Liver (tissue), 9 donors: Measurements from ENCODE around the gene RXYLT1. TPM values are rescaled to one million over a fixed set of nuclear protein-coding genes. Genes with fewer than 3 reads are reported as not detected.

Source experiments
- DNase-seq: peaks from one replicate; pipeline ENCODE4 v3.0.0-alpha.2; 2017; ENCODE audit warnings: low spot score
- H3K27ac ChIP-seq, 2 donors: one replicate each; pipeline ENCODE4 v1.7.0; 2013; ENCODE audit warnings: inconsistent platforms in 2 of 2, low read length in 2 of 2, control low read depth in 1 of 2, low read depth in 1 of 2, mild to moderate bottlenecking in 1 of 2
- H3K27me3 ChIP-seq, 4 donors: one replicate each; pipeline versions ENCODE4 v1.6.1 to v1.7.0; 2013; ENCODE audit warnings: low read length in 3 of 4, inconsistent platforms in 1 of 4, mild to moderate bottlenecking in 1 of 4, moderate library complexity in 1 of 4; ENCODE audit not compliant: control insufficient read depth in 4 of 4, insufficient read depth in 4 of 4
- H3K36me3 ChIP-seq, 4 donors: one replicate each; pipeline versions ENCODE4 v1.6.1 to v1.7.0; 2013; ENCODE audit warnings: low read length in 3 of 4, mild to moderate bottlenecking in 3 of 4, low read depth in 1 of 4, moderate library complexity in 1 of 4; ENCODE audit not compliant: control insufficient read depth in 4 of 4, insufficient read depth in 3 of 4
- H3K4me1 ChIP-seq, 4 donors: one replicate each; pipeline versions ENCODE4 v1.6.1 to v1.7.0; 2013; ENCODE audit warnings: low read length in 3 of 4, mild to moderate bottlenecking in 3 of 4, moderate library complexity in 1 of 4; ENCODE audit not compliant: control insufficient read depth in 4 of 4, insufficient read depth in 4 of 4
- H3K4me3 ChIP-seq, 3 donors: one replicate each; pipeline versions ENCODE4 v1.6.1 to v1.7.0; 2013; ENCODE audit warnings: low read length in 3 of 3, control low read depth in 1 of 3, low read depth in 1 of 3, mild to moderate bottlenecking in 1 of 3
- H3K9ac ChIP-seq, 2 donors: one replicate each; pipeline ENCODE4 v1.7.0; 2013; ENCODE audit warnings: low read length in 2 of 2, mild to moderate bottlenecking in 2 of 2, moderate library complexity in 2 of 2, control low read depth in 1 of 2, low read depth in 1 of 2
- H3K9me3 ChIP-seq, 4 donors: one replicate each; pipeline versions ENCODE4 v1.6.1 to v1.7.0; 2013; ENCODE audit warnings: low read length in 3 of 4; ENCODE audit not compliant: control insufficient read depth in 4 of 4
- EGR1 ChIP-seq, 2 donors: IDR thresholded peaks; 2 replicates each; pipeline ENCODE4 v1.6.1; 2016 to 2018; ENCODE audit warnings: antibody characterized with exemption in 2 of 2, low read depth in 2 of 2
- FOXA1 ChIP-seq: IDR thresholded peaks from 2 replicates; pipeline ENCODE4 v1.6.1; 2016; ENCODE audit warnings: antibody characterized with exemption
- FOXA2 ChIP-seq: IDR thresholded peaks from 2 replicates; pipeline ENCODE4 v1.6.1; 2016; ENCODE audit warnings: antibody characterized with exemption
- GABPA ChIP-seq, 2 donors: IDR thresholded peaks in 1 of 2; conservative IDR thresholded peaks in 1 of 2; 2 replicates each; pipeline ENCODE4 v1.6.1; 2016; ENCODE audit warnings: antibody characterized with exemption in 2 of 2, mild to moderate bottlenecking in 1 of 2, moderate library complexity in 1 of 2
- HNF4A ChIP-seq, 2 donors: conservative IDR thresholded peaks; 2 replicates each; pipeline ENCODE4 v1.6.1; 2016; ENCODE audit warnings: antibody characterized with exemption in 2 of 2, mild to moderate bottlenecking in 2 of 2
- HNF4G ChIP-seq: IDR thresholded peaks from 2 replicates; pipeline ENCODE4 v1.6.1; 2016; ENCODE audit warnings: antibody characterized with exemption
- JUND ChIP-seq, 2 donors: IDR thresholded peaks; 2 replicates each; pipeline ENCODE4 v1.6.1; 2016; ENCODE audit warnings: antibody characterized with exemption in 2 of 2
- NR2F2 ChIP-seq: IDR thresholded peaks from 2 replicates; pipeline ENCODE4 v1.6.1; 2016; ENCODE audit warnings: antibody characterized with exemption
- RAD21 ChIP-seq, 2 donors: IDR thresholded peaks; 2 replicates each; pipeline ENCODE4 v1.6.1; 2016; ENCODE audit warnings: antibody characterized with exemption in 2 of 2, mild to moderate bottlenecking in 2 of 2
- RXRA ChIP-seq, 2 donors: IDR thresholded peaks; 2 replicates each; pipeline ENCODE4 v1.6.1; 2017 to 2018; ENCODE audit warnings: antibody characterized with exemption in 2 of 2, mild to moderate bottlenecking in 1 of 2
- SP1 ChIP-seq: IDR thresholded peaks from 2 replicates; pipeline ENCODE4 v1.6.1; 2018; ENCODE audit warnings: antibody characterized with exemption, mild to moderate bottlenecking
- TAF1 ChIP-seq: conservative IDR thresholded peaks from 2 replicates; pipeline ENCODE4 v1.6.1; 2016; ENCODE audit warnings: antibody characterized with exemption, mild to moderate bottlenecking
- YY1 ChIP-seq: IDR thresholded peaks from 2 replicates; pipeline ENCODE4 v1.6.1; 2016; ENCODE audit warnings: antibody characterized with exemption, mild to moderate bottlenecking
- WGBS: extraction: QIAGEN DNeasy Blood & Tissue Kit; methylation state at CpG from one replicate; pipeline ENCODE4 v1.1.7; 2013; 5-methylcytosine and 5-hydroxymethylcytosine counted together
- polyA plus RNA-seq, 2 donors: library from polyadenylated mRNA; stranded (reverse) in 1 of 2; unstranded in 1 of 2; fragments of 200-250 nt in 1 of 2; fragments of >200 nt in 1 of 2; fragmentation: Nextera tagmentation in 1 of 2; extraction: Ambion mirVana in 1 of 2; gene quantifications; one replicate each; pipeline versions ENCODE4 v1.2.1 to v1.2.3, GENCODE V29; 2013 to 2015
- total RNA-seq, 2 donors: library from RNA; depleted of rRNA; stranded (reverse); fragments of >200 nt; gene quantifications; one replicate each; pipeline ENCODE4 v1.2.3, GENCODE V29; 2014
- TF ChIP-seq, protein P1 (sequence below): IDR thresholded peaks from 2 replicates; pipeline ENCODE4 v1.6.1; 2016; ENCODE audit warnings: antibody characterized with exemption, mild to moderate bottlenecking
- TF ChIP-seq, protein P2 (sequence below): fragments of 150-350 bp; IDR thresholded peaks from 2 replicates; pipeline ENCODE4 v1.5.1; 2017; ENCODE audit warnings: improper control_type of control experiment, low read depth, low read length; ENCODE audit not compliant: missing input control
- TF ChIP-seq, protein P3 (sequence below): IDR thresholded peaks from 2 replicates; pipeline ENCODE4 v1.6.1; 2016; ENCODE audit warnings: antibody characterized with exemption
- TF ChIP-seq, protein P4 (sequence below): IDR thresholded peaks from 2 replicates; pipeline ENCODE4 v1.6.1; 2016; ENCODE audit warnings: antibody characterized with exemption
- TF ChIP-seq, protein P5 (sequence below): IDR thresholded peaks from 2 replicates; pipeline ENCODE4 v1.6.1; 2016; ENCODE audit warnings: antibody characterized with exemption
- donor health status: healthy.
- donor health status: healthy.
- donor health status: healthy.
- donor health status: healthy.
- donor health status: healthy.

RXYLT1 gene
- total and polyA plus RNA-seq, 4 donors: 6.0 to 12.2 (median 10.4) TPM

DNA sequence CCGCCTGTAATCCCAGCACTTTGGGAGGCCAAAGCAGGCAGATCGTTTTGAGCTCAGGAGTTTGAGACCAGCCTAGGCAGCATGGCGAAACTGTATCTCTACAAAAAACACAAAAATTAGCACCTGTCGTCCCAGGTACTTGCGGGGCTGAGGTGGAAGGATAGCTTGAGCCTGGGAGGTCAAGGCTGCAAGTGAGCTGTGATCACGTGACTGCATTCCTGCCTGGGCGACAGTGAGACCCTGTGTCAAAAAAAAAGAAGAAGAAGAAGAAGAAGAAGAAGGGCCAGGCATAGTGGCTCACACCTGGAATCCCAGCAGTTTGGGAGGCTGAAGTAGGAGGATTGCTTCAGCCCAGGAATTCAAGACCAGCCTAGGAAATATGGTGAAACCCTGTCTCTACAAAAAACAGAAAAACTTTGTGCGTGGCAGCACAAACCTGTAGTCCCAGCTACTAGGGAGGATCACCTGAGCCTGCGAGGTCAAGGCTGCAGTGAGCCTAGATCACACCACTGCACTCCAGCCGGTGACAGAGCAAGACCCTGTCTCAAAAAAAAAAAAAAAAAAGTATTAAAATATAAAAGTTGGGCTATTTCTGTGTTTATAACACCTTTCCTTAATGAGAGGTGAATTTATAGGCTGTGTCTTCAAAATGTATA is 15.5 kb downstream of the RXYLT1 start:
- peaks cover 0 to 6% (median 2%) of the 10 kb centered on the region in 4 donors for H3K4me1 ChIP-seq
- H3K9ac ChIP-seq: no peak overlapping the region
- H3K4me3 ChIP-seq: no peak overlapping the region
- DNase-seq: no peak
- WGBS: 93% methylated on average over 10 of the region's 10 CpGs
- H3K27me3 ChIP-seq: no peaks in the 10 kb centered on the region
- TF ChIP-seq RAD21 (IDR thresholded peaks at IDR 0.05): no peak
- TF ChIP-seq, protein P1, sequence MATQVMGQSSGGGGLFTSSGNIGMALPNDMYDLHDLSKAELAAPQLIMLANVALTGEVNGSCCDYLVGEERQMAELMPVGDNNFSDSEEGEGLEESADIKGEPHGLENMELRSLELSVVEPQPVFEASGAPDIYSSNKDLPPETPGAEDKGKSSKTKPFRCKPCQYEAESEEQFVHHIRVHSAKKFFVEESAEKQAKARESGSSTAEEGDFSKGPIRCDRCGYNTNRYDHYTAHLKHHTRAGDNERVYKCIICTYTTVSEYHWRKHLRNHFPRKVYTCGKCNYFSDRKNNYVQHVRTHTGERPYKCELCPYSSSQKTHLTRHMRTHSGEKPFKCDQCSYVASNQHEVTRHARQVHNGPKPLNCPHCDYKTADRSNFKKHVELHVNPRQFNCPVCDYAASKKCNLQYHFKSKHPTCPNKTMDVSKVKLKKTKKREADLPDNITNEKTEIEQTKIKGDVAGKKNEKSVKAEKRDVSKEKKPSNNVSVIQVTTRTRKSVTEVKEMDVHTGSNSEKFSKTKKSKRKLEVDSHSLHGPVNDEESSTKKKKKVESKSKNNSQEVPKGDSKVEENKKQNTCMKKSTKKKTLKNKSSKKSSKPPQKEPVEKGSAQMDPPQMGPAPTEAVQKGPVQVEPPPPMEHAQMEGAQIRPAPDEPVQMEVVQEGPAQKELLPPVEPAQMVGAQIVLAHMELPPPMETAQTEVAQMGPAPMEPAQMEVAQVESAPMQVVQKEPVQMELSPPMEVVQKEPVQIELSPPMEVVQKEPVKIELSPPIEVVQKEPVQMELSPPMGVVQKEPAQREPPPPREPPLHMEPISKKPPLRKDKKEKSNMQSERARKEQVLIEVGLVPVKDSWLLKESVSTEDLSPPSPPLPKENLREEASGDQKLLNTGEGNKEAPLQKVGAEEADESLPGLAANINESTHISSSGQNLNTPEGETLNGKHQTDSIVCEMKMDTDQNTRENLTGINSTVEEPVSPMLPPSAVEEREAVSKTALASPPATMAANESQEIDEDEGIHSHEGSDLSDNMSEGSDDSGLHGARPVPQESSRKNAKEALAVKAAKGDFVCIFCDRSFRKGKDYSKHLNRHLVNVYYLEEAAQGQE: no peak
- TF ChIP-seq HNF4A (conservative IDR thresholded peaks at IDR 0.05): no peak
- TF ChIP-seq YY1: no peak
- TF ChIP-seq, protein P2, sequence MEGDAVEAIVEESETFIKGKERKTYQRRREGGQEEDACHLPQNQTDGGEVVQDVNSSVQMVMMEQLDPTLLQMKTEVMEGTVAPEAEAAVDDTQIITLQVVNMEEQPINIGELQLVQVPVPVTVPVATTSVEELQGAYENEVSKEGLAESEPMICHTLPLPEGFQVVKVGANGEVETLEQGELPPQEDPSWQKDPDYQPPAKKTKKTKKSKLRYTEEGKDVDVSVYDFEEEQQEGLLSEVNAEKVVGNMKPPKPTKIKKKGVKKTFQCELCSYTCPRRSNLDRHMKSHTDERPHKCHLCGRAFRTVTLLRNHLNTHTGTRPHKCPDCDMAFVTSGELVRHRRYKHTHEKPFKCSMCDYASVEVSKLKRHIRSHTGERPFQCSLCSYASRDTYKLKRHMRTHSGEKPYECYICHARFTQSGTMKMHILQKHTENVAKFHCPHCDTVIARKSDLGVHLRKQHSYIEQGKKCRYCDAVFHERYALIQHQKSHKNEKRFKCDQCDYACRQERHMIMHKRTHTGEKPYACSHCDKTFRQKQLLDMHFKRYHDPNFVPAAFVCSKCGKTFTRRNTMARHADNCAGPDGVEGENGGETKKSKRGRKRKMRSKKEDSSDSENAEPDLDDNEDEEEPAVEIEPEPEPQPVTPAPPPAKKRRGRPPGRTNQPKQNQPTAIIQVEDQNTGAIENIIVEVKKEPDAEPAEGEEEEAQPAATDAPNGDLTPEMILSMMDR: no peak
- TF ChIP-seq FOXA2: no peak
- TF ChIP-seq, protein P3, sequence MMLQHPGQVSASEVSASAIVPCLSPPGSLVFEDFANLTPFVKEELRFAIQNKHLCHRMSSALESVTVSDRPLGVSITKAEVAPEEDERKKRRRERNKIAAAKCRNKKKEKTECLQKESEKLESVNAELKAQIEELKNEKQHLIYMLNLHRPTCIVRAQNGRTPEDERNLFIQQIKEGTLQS: no peak
- TF ChIP-seq EGR1 (IDR thresholded peaks at IDR 0.05; ENCODE audit: low read depth in 2 of 2): no peak
- no peak for TF ChIP-seq SP1
- TF ChIP-seq GABPA (IDR thresholded peaks at IDR 0.05 in 1 of 2, conservative IDR thresholded peaks at IDR 0.05 in 1 of 2): no peak
- no peak for TF ChIP-seq JUND (IDR thresholded peaks at IDR 0.05)
- TF ChIP-seq RXRA (IDR thresholded peaks at IDR 0.05): no peak
- TF ChIP-seq HNF4G: no peak
- TF ChIP-seq, protein P4, sequence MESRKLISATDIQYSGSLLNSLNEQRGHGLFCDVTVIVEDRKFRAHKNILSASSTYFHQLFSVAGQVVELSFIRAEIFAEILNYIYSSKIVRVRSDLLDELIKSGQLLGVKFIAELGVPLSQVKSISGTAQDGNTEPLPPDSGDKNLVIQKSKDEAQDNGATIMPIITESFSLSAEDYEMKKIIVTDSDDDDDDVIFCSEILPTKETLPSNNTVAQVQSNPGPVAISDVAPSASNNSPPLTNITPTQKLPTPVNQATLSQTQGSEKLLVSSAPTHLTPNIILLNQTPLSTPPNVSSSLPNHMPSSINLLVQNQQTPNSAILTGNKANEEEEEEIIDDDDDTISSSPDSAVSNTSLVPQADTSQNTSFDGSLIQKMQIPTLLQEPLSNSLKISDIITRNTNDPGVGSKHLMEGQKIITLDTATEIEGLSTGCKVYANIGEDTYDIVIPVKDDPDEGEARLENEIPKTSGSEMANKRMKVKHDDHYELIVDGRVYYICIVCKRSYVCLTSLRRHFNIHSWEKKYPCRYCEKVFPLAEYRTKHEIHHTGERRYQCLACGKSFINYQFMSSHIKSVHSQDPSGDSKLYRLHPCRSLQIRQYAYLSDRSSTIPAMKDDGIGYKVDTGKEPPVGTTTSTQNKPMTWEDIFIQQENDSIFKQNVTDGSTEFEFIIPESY: no peak
- no peak for TF ChIP-seq NR2F2
- TF ChIP-seq FOXA1: no peak
- TF ChIP-seq, protein P5, sequence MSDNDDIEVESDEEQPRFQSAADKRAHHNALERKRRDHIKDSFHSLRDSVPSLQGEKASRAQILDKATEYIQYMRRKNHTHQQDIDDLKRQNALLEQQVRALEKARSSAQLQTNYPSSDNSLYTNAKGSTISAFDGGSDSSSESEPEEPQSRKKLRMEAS: no peak
- no peak for TF ChIP-seq TAF1
- H3K36me3 ChIP-seq: peaks cover 1 to 4% (median 4%) of the 10 kb centered on the region in 4 donors
- H3K9me3 ChIP-seq: no peaks in the 10 kb centered on the region
- H3K27ac ChIP-seq: no peak overlapping the region
